GM21529 (cell line): ENCODE results near the gene VAV3.

Experiments used
- ATAC-seq: cut with Tn5 transposase; IDR thresholded peaks from one replicate; pipeline ENCODE4 v1.9.1; 2021; ENCODE audit not compliant: unreplicated experiment

The VAV3 gene

DNA sequence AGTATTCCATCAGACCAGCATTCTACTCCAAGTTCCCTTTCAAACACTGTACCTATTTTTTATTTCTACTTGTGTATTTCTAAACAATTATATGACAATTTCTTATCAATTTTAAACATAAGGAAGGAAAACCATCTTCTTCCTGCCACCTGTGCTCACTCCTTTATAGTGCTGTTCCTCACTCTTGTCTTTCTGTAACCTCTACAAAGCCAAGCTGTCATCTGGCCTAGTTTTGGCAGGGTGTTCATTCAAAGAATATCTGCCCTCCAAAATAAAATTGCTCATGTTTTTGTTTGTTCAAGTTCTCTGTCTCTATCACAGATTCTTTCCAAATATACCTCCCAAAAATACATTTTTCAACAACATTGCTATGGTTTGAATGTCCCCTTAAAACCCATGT, 360.2 kb downstream of the VAV3 start:
- no peak for ATAC-seq

DNA sequence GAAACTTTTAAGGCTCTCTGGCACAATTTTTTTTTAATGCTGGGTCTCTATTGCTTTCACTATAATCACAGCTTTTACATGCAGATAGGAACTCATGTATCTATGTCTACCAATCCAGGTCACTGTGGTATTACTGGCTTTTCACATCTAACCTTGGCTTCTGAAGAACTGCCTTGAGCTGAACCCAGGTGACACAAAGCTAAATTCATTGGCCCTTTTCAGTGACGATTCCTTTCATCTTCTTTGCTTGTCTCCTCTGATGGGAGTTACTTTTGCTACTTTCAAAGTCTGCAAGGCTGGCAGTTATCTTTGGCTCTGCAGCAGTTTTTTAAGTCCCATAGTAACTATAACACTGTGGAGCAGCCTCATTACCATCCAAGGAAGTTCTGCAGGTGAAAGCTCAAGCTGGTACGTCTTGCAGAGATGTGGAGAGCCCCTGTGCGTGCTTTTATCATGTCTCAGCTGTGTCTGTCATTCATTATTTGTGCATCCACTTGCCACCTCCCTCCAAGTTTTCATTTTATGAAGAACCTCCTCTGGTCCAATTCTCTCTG, 364.3 kb downstream of the VAV3 start:
- no peak for ATAC-seq

DNA sequence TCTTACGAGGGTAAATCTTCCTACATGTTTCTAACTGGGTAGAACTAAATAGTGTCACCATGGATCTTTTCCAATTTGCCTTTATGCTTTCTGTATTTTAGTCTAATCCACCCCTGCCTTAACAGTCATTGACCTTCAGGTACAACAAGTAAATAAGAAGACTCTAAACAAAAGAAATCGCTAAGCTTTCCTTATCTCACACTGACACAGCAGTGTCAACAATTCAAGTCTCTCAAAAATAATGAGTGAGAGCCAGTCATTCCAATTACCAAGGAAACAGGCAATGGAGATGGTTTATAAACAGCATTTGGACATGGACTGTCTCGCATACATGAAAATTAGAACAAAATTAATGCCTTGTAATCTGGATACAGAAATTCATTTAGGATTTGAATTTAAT, 365.8 kb downstream of the VAV3 start:
- ATAC-seq = no peak

- ATAC-seq = no peak
Measured at GRCh38 chr1:107597290-107597689, 367.7 kb downstream of the VAV3 start.

GRCh38 chr1:107594536-107594935, 370.4 kb downstream of the VAV3 start:
- ATAC-seq = no peak

- ATAC-seq = no peak
Measured at GRCh38 chr1:107593501-107594209, 371.3 kb downstream of the VAV3 start.

- peak; percentile 66 for ATAC-seq
Measured at GRCh38 chr1:107590900-107591622, 373.9 kb downstream of the VAV3 start.

DNA sequence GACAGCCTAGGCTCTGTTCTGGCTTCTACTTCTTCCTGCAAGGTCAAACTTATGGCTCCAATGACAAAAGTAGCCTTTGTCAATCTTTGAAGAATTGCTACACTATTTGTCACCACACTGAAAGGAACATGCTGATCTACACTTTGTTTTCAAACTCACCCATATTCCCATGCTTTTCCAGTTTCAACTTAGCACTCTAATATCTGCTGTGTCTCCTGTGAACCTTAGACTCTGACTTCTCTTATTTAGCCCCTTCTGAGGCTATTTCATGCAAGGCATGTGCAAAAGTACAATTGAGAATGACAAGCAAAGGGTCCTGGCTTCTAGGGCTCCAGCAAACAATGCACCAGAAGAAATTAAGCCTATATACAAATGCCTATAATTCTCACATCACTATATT, 374.9 kb downstream of the VAV3 start:
- ATAC-seq = no peak

GRCh38 chr1:107588321-107588720, 376.7 kb downstream of the VAV3 start:
- no peak for ATAC-seq

GRCh38 chr1:107575226-107575625, 389.8 kb downstream of the VAV3 start:
- ATAC-seq = no peak

- ATAC-seq = no peak
Measured at GRCh38 chr1:107574044-107574443, 390.9 kb downstream of the VAV3 start.

- no peak for ATAC-seq
Measured at GRCh38 chr1:107572674-107573211, 392.2 kb downstream of the VAV3 start.

- ATAC-seq = no peak
Measured at GRCh38 chr1:107570768-107571167, 394.2 kb downstream of the VAV3 start.

- no peak for ATAC-seq
Measured at GRCh38 chr1:107563441-107563840, 401.5 kb downstream of the VAV3 start.

GRCh38 chr1:107559881-107560280, 405.1 kb downstream of the VAV3 start:
- ATAC-seq = no peak

GRCh38 chr1:107557095-107557494, 407.9 kb downstream of the VAV3 start:
- no peak for ATAC-seq

DNA sequence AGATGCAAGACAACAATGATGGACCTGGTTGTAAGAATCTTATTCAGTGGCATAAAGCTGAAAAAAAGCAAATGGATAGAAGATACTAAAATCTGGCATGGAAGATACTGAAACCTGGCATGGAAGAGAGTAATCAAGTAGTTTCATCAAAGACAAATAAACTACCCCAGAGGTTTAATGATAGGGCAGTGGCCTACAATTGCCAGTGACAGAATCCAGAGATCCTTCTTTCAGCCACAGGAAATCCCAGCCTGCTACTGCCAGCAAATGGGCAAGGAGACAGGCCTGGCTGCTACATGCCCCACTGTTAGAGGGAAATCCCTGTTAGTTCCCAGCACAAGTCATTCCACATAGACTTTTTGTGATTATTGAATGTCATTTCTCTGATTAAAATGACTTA, 409.4 kb downstream of the VAV3 start:
- no peak for ATAC-seq

GRCh38 chr1:107552781-107553180, 412.2 kb downstream of the VAV3 start:
- ATAC-seq = no peak

GRCh38 chr1:107551456-107551855, 413.5 kb downstream of the VAV3 start:
- no peak for ATAC-seq

- ATAC-seq = no peak
Measured at GRCh38 chr1:107550358-107550757, 414.6 kb downstream of the VAV3 start.

DNA sequence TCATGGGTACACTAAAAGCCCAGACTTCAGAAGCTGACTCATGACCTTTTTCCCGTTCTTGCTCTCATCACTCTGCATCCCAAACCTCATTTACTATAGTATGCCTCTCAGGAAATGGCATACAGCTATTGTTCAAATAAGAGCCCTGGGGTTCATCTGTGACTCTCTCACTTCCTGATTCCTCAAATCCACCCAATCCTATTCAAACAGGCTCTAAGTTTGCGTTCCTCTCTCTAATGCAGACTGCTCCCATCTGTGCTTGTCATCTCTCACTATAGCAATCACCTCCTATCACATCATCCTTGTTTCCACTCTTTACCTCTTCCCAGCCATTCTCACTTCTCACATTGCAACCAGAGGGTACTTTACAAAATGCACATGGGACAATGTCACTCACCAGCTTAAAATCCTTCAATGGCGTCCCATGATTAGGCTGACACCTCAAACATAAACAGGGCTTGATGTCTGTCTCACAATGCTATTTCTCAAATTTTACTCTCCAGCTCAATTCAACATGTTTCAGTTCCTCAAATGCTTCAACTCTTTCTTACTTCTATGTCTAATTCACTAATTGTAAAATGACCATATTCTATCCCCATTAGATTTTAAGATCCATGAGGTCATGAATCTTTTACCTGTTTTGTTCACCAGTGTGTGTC, 415.7 kb downstream of the VAV3 start:
- ATAC-seq = no peak

DNA sequence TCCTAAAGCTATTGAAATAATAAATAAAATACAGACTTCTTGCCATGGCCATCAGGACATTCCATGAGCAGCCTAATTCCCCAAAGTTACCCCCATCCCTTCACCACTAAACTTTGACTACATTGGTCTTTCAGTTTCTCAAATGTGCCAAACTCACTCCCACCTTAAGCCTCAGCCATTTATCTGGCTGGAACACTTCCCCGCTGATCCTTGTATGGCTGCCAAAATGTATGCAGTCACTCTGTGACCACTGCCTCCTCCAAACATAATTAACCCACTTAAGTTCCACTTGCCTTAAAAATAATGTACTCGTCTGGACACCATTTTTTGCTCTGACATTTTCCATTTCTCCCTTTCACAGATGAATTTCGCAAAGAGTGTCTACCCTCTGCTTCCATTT, 416.7 kb downstream of the VAV3 start:
- ATAC-seq = no peak
